CD4-positive, alpha-beta T cell (primary cell): ENCODE data around the gene DVL1. TPM values are rescaled to one million over a fixed set of nuclear protein-coding genes. Genes with fewer than 3 reads are reported as not detected.

Experiments used
- ATAC-seq: fragments of 200-7000 bp; cut with Tn5 transposase; one replicate; pipeline ENCODE4 v1.10.0; 2022; ENCODE audit warnings: mild to moderate bottlenecking; ENCODE audit not compliant: poor library complexity
- CTCF ChIA-PET: fragments of 350-600 bp; sonication (Branson Sonifier 250); formaldehyde crosslinking; loops from one replicate; lab custom pipeline; 2021; ENCODE audit warnings: antibody characterized with exemption, inconsistent platforms; lab: Charles Lee
- POLR2A ChIA-PET: fragments of 350-600 bp; sonication (Branson Sonifier 250); formaldehyde crosslinking; loops from one replicate; lab custom pipeline; 2021; ENCODE audit warnings: antibody characterized with exemption, inconsistent platforms; lab: Charles Lee
- DNase-seq, 14 experiments: peaks; one replicate each; pipeline ENCODE4 v3.0.0-alpha.2; 2013 to 2020; ENCODE audit warnings: mixed read lengths in 2 of 14
- H3K27ac ChIP-seq, 2 donors: one replicate each; pipeline versions ENCODE4 v1.5.1 to v1.7.0; 2013; ENCODE audit warnings: low read length in 2 of 2, low read depth in 1 of 2, mild to moderate bottlenecking in 1 of 2
- H3K27me3 ChIP-seq, 2 experiments: 1 replicate in 1 of 2; 2 replicates in 1 of 2; pipeline versions ENCODE4 v1.6.1 to v1.7.0; 2013; ENCODE audit warnings: low read length in 2 of 2, control low read depth in 1 of 2, mild to moderate bottlenecking in 1 of 2, moderate library complexity in 1 of 2; ENCODE audit not compliant: insufficient read depth in 2 of 2, control insufficient read depth in 1 of 2
- H3K36me3 ChIP-seq: one replicate; pipeline ENCODE4 v1.6.1; 2013; ENCODE audit warnings: low read length, control low read depth; ENCODE audit not compliant: insufficient read depth
- H3K4me1 ChIP-seq: one replicate; pipeline ENCODE4 v1.6.1; 2013; ENCODE audit warnings: low read length, control low read depth; ENCODE audit not compliant: insufficient read depth
- H3K4me3 ChIP-seq: one replicate; pipeline ENCODE4 v1.5.1; 2013; ENCODE audit warnings: mild to moderate bottlenecking, low read length, moderate library complexity
- H3K9me3 ChIP-seq, 2 experiments: 1 replicate in 1 of 2; 2 replicates in 1 of 2; pipeline versions ENCODE4 v1.6.1 to v1.7.0; 2013; ENCODE audit warnings: low read length in 2 of 2, mild to moderate bottlenecking in 2 of 2, control low read depth in 1 of 2, moderate library complexity in 1 of 2; ENCODE audit not compliant: control insufficient read depth in 1 of 2, insufficient read depth in 1 of 2
- H3K27ac Mint-ChIP-seq: one replicate; pipeline ENCODE4 v1.8.0; 2020; ENCODE audit warnings: mixed read lengths
- H3K27me3 Mint-ChIP-seq: one replicate; pipeline ENCODE4 v1.8.0; 2021; ENCODE audit warnings: mixed read lengths
- H3K36me3 Mint-ChIP-seq: one replicate; pipeline ENCODE4 v1.8.0; 2021; ENCODE audit warnings: low read depth, mixed read lengths
- H3K4me1 Mint-ChIP-seq: one replicate; pipeline ENCODE4 v1.8.0; 2021; ENCODE audit warnings: low read depth, mixed read lengths
- H3K4me3 Mint-ChIP-seq: one replicate; pipeline ENCODE4 v1.8.0; 2020; ENCODE audit warnings: mild to moderate bottlenecking, mixed read lengths
- H3K9me3 Mint-ChIP-seq: one replicate; pipeline ENCODE4 v1.8.0; 2020; ENCODE audit warnings: mixed read lengths
- intact Hi-C, 2 experiments: fragments of 100-400 bp; cut with DNase I in 1 of 2; cut with micrococcal nuclease in 1 of 2; formaldehyde crosslinking; loops; one replicate each; pipeline versions ENCODE4 v1.15.1 to v1.9.0; 2023 to 2025; cut with DNase I, micrococcal nuclease
- total RNA-seq, 174 experiments: library from RNA in 2 of 174; stranded (reverse) in 2 of 174; gene quantifications; one replicate each; pipeline ENCODE4 v1.2.3 and lab custom pipeline; 2021 to 2026
- TF ChIP-seq, protein P1 (sequence below): fragments of 200-600 bp; IDR thresholded peaks from one replicate; pipeline ENCODE4 v1.8.0; 2022; ENCODE audit warnings: antibody characterized with exemption, mild to moderate bottlenecking

DVL1 gene
- total RNA-seq, 2 experiments from 2014 or later, result 44.9 to 45.5 TPM

DNA sequence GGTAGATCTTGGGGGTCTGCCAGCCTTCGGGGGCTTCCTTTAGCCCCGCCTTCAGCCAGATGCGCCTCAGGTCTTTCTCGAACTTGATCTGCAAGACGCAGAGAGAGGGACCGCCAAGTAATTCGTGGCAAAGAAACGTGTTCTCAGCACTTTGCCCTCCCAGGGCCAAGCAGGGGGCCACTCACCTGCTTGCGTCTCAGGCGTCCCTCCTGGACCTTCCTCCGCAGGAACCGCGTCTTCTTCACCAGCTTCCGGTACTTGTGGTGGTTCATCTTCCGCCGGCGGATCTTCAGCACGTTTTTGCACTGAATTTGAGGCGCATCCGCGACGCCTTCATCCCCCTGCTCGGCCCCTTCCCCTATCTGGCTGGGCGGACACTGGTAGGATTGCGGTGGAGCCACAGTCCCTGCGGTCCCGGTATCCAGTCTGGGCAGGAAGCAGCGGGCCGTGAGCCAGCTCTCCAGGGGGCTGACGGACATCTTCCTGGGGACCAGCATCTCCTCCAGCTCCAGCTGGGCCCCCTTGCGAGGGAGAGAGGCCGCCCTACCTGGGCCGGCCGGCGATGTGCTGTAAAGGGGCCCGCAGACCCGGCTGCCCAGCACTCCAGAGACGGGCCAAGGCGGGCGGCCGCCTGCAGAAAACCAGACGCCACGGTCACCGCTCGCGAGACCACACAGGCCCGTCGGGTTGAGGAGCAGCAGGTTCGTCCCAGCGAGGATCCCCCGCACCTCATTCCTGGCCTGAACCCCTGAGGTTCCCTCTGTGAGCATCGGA, 24.8 kb upstream of the DVL1 start:
- H3K27ac ChIP-seq, result peak overlapping the region; percentile 87 to 89
- Mint-ChIP-seq H3K4me1 (peaks cover 40% of the 10 kb centered on the region), H3K4me3 (peak overlapping the region; percentile 88), H3K27me3 (no peaks in the 10 kb centered on the region), H3K9me3 (no peaks in the 10 kb centered on the region), H3K36me3 (peaks cover 10% of the 10 kb centered on the region), H3K27ac (peak overlapping the region; percentile 91)
- H3K27me3 ChIP-seq, result no peaks in the 10 kb centered on the region
- intact Hi-C loops, result loop anchor here (2.0 to 10.0 kb wide), 5 partner anchors 25 to 99 kb away; partner anchors contain the start of genes ACAP3 (in 1 of the 2), CCNL2 (in 1 of the 2), MRPL20 (in 1 of the 2) and PUSL1 (in 1 of the 2)
- peaks cover 54% of the 10 kb centered on the region for H3K4me1 ChIP-seq
- H3K9me3 ChIP-seq, result no peaks in the 10 kb centered on the region
- DNase-seq, result peak in 1 of 14 experiments; percentile 48
- ATAC-seq, result no peak
- ChIA-PET CTCF (interaction anchor here (1.6 kb wide), 1 partner anchor 33 kb away, joined by 7 read pairs; the partner anchor contains the start of gene MRPL20), POLR2A (interaction anchor here (0.6 to 4.1 kb wide), 5 partner anchors 25 to 790 kb away, joined by 4 to 80 read pairs (median 23); partner anchors contain the start of genes CCNL2 and MRPL20)
- TF ChIP-seq, protein P1, sequence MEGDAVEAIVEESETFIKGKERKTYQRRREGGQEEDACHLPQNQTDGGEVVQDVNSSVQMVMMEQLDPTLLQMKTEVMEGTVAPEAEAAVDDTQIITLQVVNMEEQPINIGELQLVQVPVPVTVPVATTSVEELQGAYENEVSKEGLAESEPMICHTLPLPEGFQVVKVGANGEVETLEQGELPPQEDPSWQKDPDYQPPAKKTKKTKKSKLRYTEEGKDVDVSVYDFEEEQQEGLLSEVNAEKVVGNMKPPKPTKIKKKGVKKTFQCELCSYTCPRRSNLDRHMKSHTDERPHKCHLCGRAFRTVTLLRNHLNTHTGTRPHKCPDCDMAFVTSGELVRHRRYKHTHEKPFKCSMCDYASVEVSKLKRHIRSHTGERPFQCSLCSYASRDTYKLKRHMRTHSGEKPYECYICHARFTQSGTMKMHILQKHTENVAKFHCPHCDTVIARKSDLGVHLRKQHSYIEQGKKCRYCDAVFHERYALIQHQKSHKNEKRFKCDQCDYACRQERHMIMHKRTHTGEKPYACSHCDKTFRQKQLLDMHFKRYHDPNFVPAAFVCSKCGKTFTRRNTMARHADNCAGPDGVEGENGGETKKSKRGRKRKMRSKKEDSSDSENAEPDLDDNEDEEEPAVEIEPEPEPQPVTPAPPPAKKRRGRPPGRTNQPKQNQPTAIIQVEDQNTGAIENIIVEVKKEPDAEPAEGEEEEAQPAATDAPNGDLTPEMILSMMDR, result no peak
- peak overlapping the region; percentile 84 for H3K4me3 ChIP-seq
- peaks cover 4% of the 10 kb centered on the region for H3K36me3 ChIP-seq

DNA sequence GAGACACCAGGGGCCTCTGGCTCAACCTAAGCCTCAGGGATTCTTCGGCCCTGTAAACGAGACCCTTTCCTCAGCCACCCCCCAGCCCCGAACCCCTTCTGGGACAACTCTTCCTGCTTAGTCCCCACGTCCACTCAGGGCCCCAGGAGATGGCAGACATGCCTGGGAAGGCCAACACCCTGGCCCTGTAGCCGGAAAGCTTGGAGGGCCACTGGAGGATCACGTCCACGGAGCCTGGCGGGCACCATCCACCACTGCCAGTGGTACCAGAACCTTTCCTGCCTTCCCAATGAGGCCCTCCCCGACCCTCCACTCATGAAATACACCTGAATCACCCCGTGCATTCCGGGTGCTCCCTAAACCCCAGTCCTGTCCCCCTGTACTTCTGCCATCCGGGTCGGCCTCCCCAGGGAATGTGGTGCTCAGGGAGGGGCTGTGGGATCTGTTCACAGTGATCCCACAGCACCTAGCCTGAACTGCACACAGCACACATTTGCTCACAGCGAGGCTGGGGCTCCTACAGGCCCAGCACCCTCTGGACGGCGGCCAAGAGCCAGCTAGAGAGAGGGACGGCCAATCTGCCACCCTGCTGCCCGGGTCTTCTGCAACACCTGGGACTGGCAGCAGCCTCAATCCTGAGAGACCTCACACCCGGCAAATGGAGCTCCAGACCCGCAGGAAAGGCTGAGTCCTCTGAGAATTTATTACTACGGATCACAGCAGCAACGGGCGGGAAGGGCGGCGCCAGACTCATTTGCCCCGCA, 24.0 kb upstream of the DVL1 start:
- Histone ChIP-seq H3K4me3 (no peak overlapping the region), H3K36me3 (peaks cover 4% of the 10 kb centered on the region), H3K27me3 (no peaks in the 10 kb centered on the region), H3K27ac (no peak overlapping the region), H3K9me3 (no peaks in the 10 kb centered on the region), H3K4me1 (peaks cover 54% of the 10 kb centered on the region)
- intact Hi-C loops, result loop anchor here (2.0 to 10.0 kb wide), 2 partner anchors 68 kb away; partner anchors contain the start of genes ACAP3 (in 1 of the 2) and PUSL1 (in 1 of the 2)
- H3K36me3 Mint-ChIP-seq, result peaks cover 10% of the 10 kb centered on the region
- H3K4me1 Mint-ChIP-seq, result peaks cover 41% of the 10 kb centered on the region
- H3K27ac Mint-ChIP-seq, result peak overlapping the region; percentile 91
- no peaks in the 10 kb centered on the region for H3K27me3 Mint-ChIP-seq
- POLR2A ChIA-PET, result interaction anchor here (2.3 to 4.1 kb wide), 3 partner anchors 19 to 27 kb away, joined by 11 to 23 read pairs (median 12); partner anchors contain the start of gene CCNL2
- peak in 1 of 14 experiments; percentile 41 for DNase-seq
- H3K4me3 Mint-ChIP-seq, result peak overlapping the region; percentile 88
- no peaks in the 10 kb centered on the region for H3K9me3 Mint-ChIP-seq
- no peak for ATAC-seq
- TF ChIP-seq, protein P1, result no peak
- CTCF ChIA-PET, result interaction anchor here (0.8 kb wide), 1 partner anchor 25 kb away, joined by 3 read pairs; no protein-coding TSS in a partner anchor
